22Rv1 (cell line): ENCODE measurements around the gene OPRL1.

ENCODE experiments used
- H3K27ac ChIP-seq: fragments of 450-650 bp; 2 replicates; pipeline ENCODE4 v1.5.1; 2017
- CTCF ChIP-seq: fragments of 450-650 bp; IDR thresholded peaks from 2 replicates; pipeline ENCODE4 v1.5.1; 2017; ENCODE audit warnings: mild to moderate bottlenecking
- ZFX ChIP-seq: fragments of 450-650 bp; IDR thresholded peaks from 2 replicates; pipeline ENCODE4 v1.6.1; 2017; ENCODE audit warnings: antibody characterized with exemption, borderline replicate concordance

OPRL1 gene

GRCh38 chr20:64071341-64072332 is 8.2 kb upstream of the OPRL1 start:
- H3K27ac ChIP-seq = no peak overlapping the region

GRCh38 chr20:64072498-64073063 is 7.3 kb upstream of the OPRL1 start:
- no peak overlapping the region for H3K27ac ChIP-seq
- no peak for TF ChIP-seq ZFX
- TF ChIP-seq CTCF = no peak

More at GRCh38 chr20:64071341-64072332, 8.2 kb upstream of the OPRL1 start:
- TF ChIP-seq CTCF = no peak
- TF ChIP-seq ZFX = no peak

- TF ChIP-seq ZFX (no peak), CTCF (no peak)
These were observed 6.3 kb upstream of the OPRL1 start for GRCh38 chr20:64073476-64074183.

GRCh38 chr20:64074184-64074789 is 5.6 kb upstream of the OPRL1 start:
- TF ChIP-seq ZFX = no peak
- no peak overlapping the region for H3K27ac ChIP-seq

More at GRCh38 chr20:64073476-64074183, 6.3 kb upstream of the OPRL1 start:
- H3K27ac ChIP-seq = no peak overlapping the region

- no peak overlapping the region for H3K27ac ChIP-seq
- TF ChIP-seq CTCF = no peak
- no peak for TF ChIP-seq ZFX
These were observed 4.9 kb upstream of the OPRL1 start for GRCh38 chr20:64074963-64075362.

- TF ChIP-seq ZFX (no peak), CTCF (no peak)
- no peak overlapping the region for H3K27ac ChIP-seq
These were observed 4.3 kb upstream of the OPRL1 start for GRCh38 chr20:64075556-64075955.
